IMR-90 (cell line): ENCODE measurements around the gene ANKRD55. TPM values are rescaled to one million over a fixed set of nuclear protein-coding genes. Genes with fewer than 3 reads are reported as not detected.

Experiments
- ATAC-seq: fragments of 200-7000 bp; cut with Tn5 transposase; 2 replicates; pipeline ENCODE4 v1.9.1; 2020; ENCODE audit warnings: low read depth, mild to moderate bottlenecking, moderate library complexity
- BruUV-seq: library from RNA; stranded (reverse); fragments of 400-500 nt; replicated peaks from 2 replicates; lab custom pipeline; 2021; lab: Mats Ljungman, UMichigan
- CTCF ChIA-PET: fragments of 300-600 bp; formaldehyde crosslinking; extraction: SDS; loops from one replicate; lab custom pipeline; 2021; ENCODE audit warnings: antibody characterized with exemption; lab: Yijun Ruan, JAX
- POLR2A ChIA-PET: fragments of 300-600 bp; sonication (Branson Sonifier 250); formaldehyde crosslinking; loops from one replicate; lab custom pipeline; 2022; ENCODE audit warnings: antibody characterized with exemption; ENCODE audit not compliant: unreplicated experiment; lab: Charles Lee
- DNase-seq: peaks from one replicate; pipeline ENCODE4 v3.0.0; 2013
- H2AFZ ChIP-seq: replicated peaks from 2 replicates; pipeline ENCODE3; 2013; ENCODE audit warnings: low read length, mild to moderate bottlenecking; ENCODE audit not compliant: poor library complexity
- H2AK5ac ChIP-seq: 2 replicates; pipeline ENCODE4 v1.6.1; 2013; ENCODE audit warnings: low read depth, low read length, inconsistent platforms
- H2AK9ac ChIP-seq: replicated peaks from 2 replicates; pipeline ENCODE3; 2013; ENCODE audit warnings: mild to moderate bottlenecking, low read depth, low read length, moderate library complexity; ENCODE audit not compliant: poor library complexity
- H2BK120ac ChIP-seq: 2 replicates; pipeline ENCODE4 v1.6.1; 2013; ENCODE audit warnings: low read depth, low read length, inconsistent platforms
- H2BK15ac ChIP-seq: 3 replicates; pipeline ENCODE4 v1.6.1; 2013; ENCODE audit warnings: low read depth, low read length, inconsistent platforms
- H2BK20ac ChIP-seq: 2 replicates; pipeline ENCODE4 v1.6.1; 2013; ENCODE audit warnings: low read depth, mild to moderate bottlenecking, inconsistent platforms, low read length, moderate library complexity
- H2BK5ac ChIP-seq: 2 replicates; pipeline ENCODE4 v1.6.1; 2013; ENCODE audit warnings: mild to moderate bottlenecking, low read depth, low read length, inconsistent platforms; ENCODE audit not compliant: poor library complexity, severe bottlenecking
- H3K14ac ChIP-seq: replicated peaks from 2 replicates; pipeline ENCODE4 v1.6.1; 2013; ENCODE audit warnings: low read depth, low read length, inconsistent platforms
- H3K18ac ChIP-seq: 2 replicates; pipeline ENCODE4 v1.6.1; 2013; ENCODE audit warnings: low read depth, low read length, control low read depth
- H3K23ac ChIP-seq: 2 replicates; pipeline ENCODE4 v1.6.1; 2013; ENCODE audit warnings: low read depth, low read length, inconsistent platforms
- H3K27ac ChIP-seq: 2 replicates; pipeline ENCODE4 v1.5.1; 2013; ENCODE audit warnings: mild to moderate bottlenecking, control low read depth, low read length; ENCODE audit not compliant: insufficient read depth
- H3K27me3 ChIP-seq: 2 replicates; pipeline ENCODE4 v1.6.1; 2013; ENCODE audit warnings: low read length; ENCODE audit not compliant: control insufficient read depth, insufficient read depth
- H3K36me3 ChIP-seq: 2 replicates; pipeline ENCODE4 v1.6.1; 2013; ENCODE audit warnings: low read length, mixed read lengths; ENCODE audit not compliant: control insufficient read depth, insufficient read depth
- H3K4ac ChIP-seq: 2 replicates; pipeline ENCODE4 v1.6.1; 2013; ENCODE audit warnings: low read depth, low read length, inconsistent platforms
- H3K4me1 ChIP-seq: 2 replicates; pipeline ENCODE4 v1.6.1; 2013; ENCODE audit warnings: low read length, mixed read lengths; ENCODE audit not compliant: control insufficient read depth, insufficient read depth
- H3K4me2 ChIP-seq: 2 replicates; pipeline ENCODE4 v1.6.1; 2013; ENCODE audit warnings: low read depth, mild to moderate bottlenecking, control low read depth, low read length, moderate library complexity
- H3K4me3 ChIP-seq: 2 replicates; pipeline ENCODE4 v1.5.1; 2013; ENCODE audit warnings: low read depth, mild to moderate bottlenecking, control low read depth, low read length, moderate library complexity; ENCODE audit not compliant: insufficient read depth
- H3K56ac ChIP-seq: 2 replicates; pipeline ENCODE4 v1.6.1; 2013; ENCODE audit warnings: low read length, inconsistent platforms; ENCODE audit not compliant: insufficient read depth; ENCODE audit errors: extremely low read depth
- H3K79me1 ChIP-seq, 2 experiments: 2 replicates each; pipeline ENCODE4 v1.6.1; 2013; ENCODE audit warnings: low read length in 2 of 2, inconsistent platforms in 1 of 2, low read depth in 1 of 2
- H3K9ac ChIP-seq: 2 replicates; pipeline ENCODE4 v1.6.1; 2013; ENCODE audit warnings: low read depth, low read length, control low read depth
- H3K9me1 ChIP-seq: 2 replicates; pipeline ENCODE4 v1.6.1; 2013; ENCODE audit warnings: low read length, inconsistent platforms; ENCODE audit not compliant: insufficient read depth
- H3K9me3 ChIP-seq: 2 replicates; pipeline ENCODE4 v1.6.1; 2013; ENCODE audit warnings: low read length; ENCODE audit not compliant: control insufficient read depth, insufficient read depth
- H4K20me1 ChIP-seq: 2 replicates; pipeline ENCODE4 v1.6.1; 2013; ENCODE audit warnings: low read length, inconsistent platforms; ENCODE audit not compliant: insufficient read depth
- H4K5ac ChIP-seq: 2 replicates; pipeline ENCODE4 v1.6.1; 2013; ENCODE audit warnings: mild to moderate bottlenecking, low read depth, low read length, control low read depth
- H4K8ac ChIP-seq, 2 experiments: 2 replicates each; pipeline ENCODE4 v1.6.1; 2013; ENCODE audit warnings: low read depth in 2 of 2, low read length in 2 of 2, control low read depth in 1 of 2, inconsistent platforms in 1 of 2
- H4K91ac ChIP-seq: 2 replicates; pipeline ENCODE4 v1.6.1; 2013; ENCODE audit warnings: low read depth, low read length, inconsistent platforms; ENCODE audit not compliant: insufficient read depth
- BHLHE40 ChIP-seq: fragments of 150-350 bp; IDR thresholded peaks from 2 replicates; pipeline ENCODE4 v1.6.1; 2016; ENCODE audit warnings: mild to moderate bottlenecking, low read depth, low read length
- CEBPB ChIP-seq: IDR thresholded peaks from 2 replicates; pipeline ENCODE4 v1.6.1; 2012; ENCODE audit warnings: low read depth, low read length, improper control_type of control experiment
- RCOR1 ChIP-seq: IDR thresholded peaks from 2 replicates; pipeline ENCODE4 v1.6.1; 2012; ENCODE audit warnings: mild to moderate bottlenecking, low read length, improper control_type of control experiment; ENCODE audit not compliant: insufficient replicate concordance
- WGBS, 2 experiments: methylation state at CpG; one replicate each; pipeline versions ENCODE4 v1.1.5 to v1.1.7; 2013; ENCODE audit warnings: missing lambda C conversion rate in 2 of 2; ENCODE audit not compliant: insufficient read length in 1 of 2; ENCODE audit errors: extremely low coverage in 2 of 2; 5-methylcytosine and 5-hydroxymethylcytosine counted together
- dilution Hi-C: fragments of 300-500 bp; cut with HindIII; formaldehyde crosslinking; loops from one replicate; pipeline ENCODE4 v1.14.3; 2018; ENCODE audit warnings: low sequenced_read_pairs; ENCODE audit not compliant: unreplicated experiment
- in situ Hi-C: fragments of 300-500 bp; cut with MboI; formaldehyde crosslinking; loops from 3 replicates; pipeline ENCODE4 v1.14.3; 2019; ENCODE audit warnings: low sequenced_read_pairs, inconsistent platforms, mixed read lengths
- intact Hi-C: fragments of 100-400 bp; cut with micrococcal nuclease; formaldehyde crosslinking; loops from 2 replicates; pipeline ENCODE4 v1.10.0; 2022
- polyA plus RNA-seq, 3 experiments: library from polyadenylated mRNA; depleted of rRNA; stranded (reverse); fragments of >200 nt; gene quantifications; 2 replicates each; pipeline ENCODE4 v1.2.3, GENCODE V29; 2012; ENCODE audit warnings: low replicate concordance in 1 of 3
- total RNA-seq: library from RNA; depleted of rRNA; stranded (reverse); fragments of >200 nt; gene quantifications from 2 replicates; pipeline ENCODE4 v1.2.3, GENCODE V29; 2012
- TF ChIP-seq, protein P1 (sequence below): conservative IDR thresholded peaks from 2 replicates; pipeline ENCODE4 v1.5.1; 2012; ENCODE audit warnings: mild to moderate bottlenecking, low read depth, low read length, improper control_type of control experiment

The ANKRD55 gene
- total and polyA plus RNA-seq, 2 of the 4 experiments (the other 2 are of a cell fraction) = not detected

DNA sequence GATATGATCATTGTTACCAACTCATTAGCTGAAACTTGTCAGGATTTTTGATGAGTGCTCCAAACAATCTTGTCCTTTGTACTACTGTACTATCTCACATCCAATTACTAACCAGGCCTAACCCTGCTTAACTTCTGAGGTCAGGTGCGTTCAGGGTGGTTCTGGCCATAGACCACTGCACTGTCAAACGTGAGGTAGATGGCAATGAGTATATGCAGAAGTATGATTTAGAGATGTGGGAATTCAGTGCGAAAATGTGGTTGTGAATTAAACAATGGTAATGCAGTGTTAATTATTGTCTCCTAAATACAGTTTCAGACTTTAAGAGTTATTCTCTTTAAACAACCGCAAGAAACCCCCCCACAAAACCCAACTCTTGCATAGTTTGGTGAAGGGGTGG is 86.5 kb downstream of the ANKRD55 start:
- Histone ChIP-seq H3K4me3 (no peak overlapping the region), H2BK120ac (peak overlapping the region; percentile 25; the same call in 1 of the 2 replicates), H2AK5ac (no peak overlapping the region), H2BK20ac (no peak overlapping the region), H4K5ac (no peak overlapping the region), H3K56ac (no peak overlapping the region), H3K18ac (no peak overlapping the region), H2BK5ac (no peak overlapping the region), H3K4ac (0 out of 2 replicates have a peak overlapping the region, but pooled peaks have one; percentile 24), H3K9me1 (no peaks in the 10 kb centered on the region), H3K36me3 (no peaks in the 10 kb centered on the region), H4K20me1 (no peaks in the 10 kb centered on the region), H2BK15ac (no peak overlapping the region), H3K4me1 (no peaks in the 10 kb centered on the region; the same call in 1 of the 2 replicates), H4K8ac (no peak overlapping the region), H3K23ac (no peak overlapping the region), H3K9me3 (no peaks in the 10 kb centered on the region), H2AK9ac (no peak overlapping the region), H3K4me2 (no peak overlapping the region), H2AFZ (no peak overlapping the region), H3K27me3 (no peaks in the 10 kb centered on the region), H4K91ac (no peak overlapping the region), H3K14ac (no peak overlapping the region), H3K9ac (no peak overlapping the region), H3K27ac (no peak overlapping the region), H3K79me1 (no peaks in the 10 kb centered on the region)
- in situ Hi-C loops = no loop called here
- ChIA-PET CTCF (interaction anchor here (1.0 kb wide), 1 partner anchor 54 kb away, joined by 3 read pairs; no protein-coding TSS in a partner anchor), POLR2A (no interaction called here)
- BruUV-seq = no TSS peak
- no peak for DNase-seq
- no CpG with 5 or more reads among the region's 4 CpGs for WGBS, 2 experiments
- dilution Hi-C loops = no loop called here
- no peak for ATAC-seq
- no peak for TF ChIP-seq CEBPB
- TF ChIP-seq RCOR1 = no peak
- TF ChIP-seq, protein P1, sequence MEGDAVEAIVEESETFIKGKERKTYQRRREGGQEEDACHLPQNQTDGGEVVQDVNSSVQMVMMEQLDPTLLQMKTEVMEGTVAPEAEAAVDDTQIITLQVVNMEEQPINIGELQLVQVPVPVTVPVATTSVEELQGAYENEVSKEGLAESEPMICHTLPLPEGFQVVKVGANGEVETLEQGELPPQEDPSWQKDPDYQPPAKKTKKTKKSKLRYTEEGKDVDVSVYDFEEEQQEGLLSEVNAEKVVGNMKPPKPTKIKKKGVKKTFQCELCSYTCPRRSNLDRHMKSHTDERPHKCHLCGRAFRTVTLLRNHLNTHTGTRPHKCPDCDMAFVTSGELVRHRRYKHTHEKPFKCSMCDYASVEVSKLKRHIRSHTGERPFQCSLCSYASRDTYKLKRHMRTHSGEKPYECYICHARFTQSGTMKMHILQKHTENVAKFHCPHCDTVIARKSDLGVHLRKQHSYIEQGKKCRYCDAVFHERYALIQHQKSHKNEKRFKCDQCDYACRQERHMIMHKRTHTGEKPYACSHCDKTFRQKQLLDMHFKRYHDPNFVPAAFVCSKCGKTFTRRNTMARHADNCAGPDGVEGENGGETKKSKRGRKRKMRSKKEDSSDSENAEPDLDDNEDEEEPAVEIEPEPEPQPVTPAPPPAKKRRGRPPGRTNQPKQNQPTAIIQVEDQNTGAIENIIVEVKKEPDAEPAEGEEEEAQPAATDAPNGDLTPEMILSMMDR = no peak
- TF ChIP-seq BHLHE40 = no peak
- intact Hi-C loops = no loop called here
